Putamen (tissue), 1 donor: ENCODE results near the gene GLIPR1L1.

Experiments
- DNase-seq: peaks from one replicate; pipeline ENCODE4 v3.0.0-alpha.2; 2016; ENCODE audit warnings: low spot score

GLIPR1L1 gene

GRCh38 chr12:75350413-75350812 lies 15.9 kb downstream of the GLIPR1L1 start:
- DNase-seq, result no peak

DNA sequence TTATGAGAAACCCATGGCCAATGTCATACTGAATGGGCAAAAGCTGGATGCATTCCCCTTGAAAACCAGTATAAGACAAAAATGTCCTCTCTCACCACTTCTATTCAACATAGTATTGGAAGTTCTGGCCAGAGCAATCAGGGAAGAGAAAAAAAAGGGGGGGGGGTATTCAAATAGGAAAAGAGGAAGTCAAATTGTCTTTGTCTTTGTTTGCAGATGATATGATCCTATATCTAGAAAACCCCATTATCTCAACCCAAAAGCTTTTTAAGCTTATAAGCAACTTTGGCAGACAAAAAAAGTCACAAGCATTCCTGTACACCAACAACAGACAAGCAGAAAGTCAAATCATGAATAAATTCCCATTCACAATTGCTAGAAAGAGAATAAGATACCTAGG lies 19.5 kb downstream of the GLIPR1L1 start:
- no peak for DNase-seq

DNA sequence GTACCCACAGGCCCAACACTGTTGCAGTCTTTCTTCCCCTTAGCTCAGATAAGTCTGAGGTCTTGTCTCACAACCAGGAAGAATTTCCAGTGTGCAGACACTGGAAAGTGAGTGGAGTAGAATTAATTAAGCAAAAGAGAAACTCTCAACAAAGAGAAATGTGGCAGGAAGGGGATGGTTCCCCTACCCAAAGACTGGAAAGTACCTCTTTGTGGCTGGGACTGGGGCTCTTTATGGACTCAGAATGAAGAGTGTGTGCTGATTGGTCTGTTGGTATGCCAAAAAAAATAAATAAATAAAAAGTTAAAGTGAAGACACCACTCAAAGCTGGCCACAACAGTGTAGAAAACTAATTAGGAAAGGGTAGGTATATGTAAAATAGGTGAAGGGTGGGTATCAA lies 26.4 kb downstream of the GLIPR1L1 start:
- DNase-seq, result no peak

DNA sequence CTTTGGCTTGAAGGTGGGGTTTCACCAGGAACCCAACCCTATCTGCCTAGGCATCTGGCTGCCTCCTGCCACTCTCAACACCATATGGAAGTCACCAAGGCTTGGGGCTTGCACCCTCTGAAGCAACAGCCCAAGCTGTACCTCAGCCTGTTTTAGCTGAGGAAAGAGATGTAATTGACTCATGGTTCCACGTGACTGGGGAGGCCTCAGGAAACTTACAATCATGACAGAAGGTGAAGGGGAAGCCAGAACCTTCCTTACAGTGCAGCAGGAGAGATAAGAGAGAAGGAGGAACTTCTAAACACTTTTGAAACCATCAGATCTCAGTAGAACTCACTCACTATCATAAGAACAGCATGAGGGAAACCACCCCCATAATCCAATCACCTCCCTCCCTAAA lies 26.9 kb downstream of the GLIPR1L1 start:
- no peak for DNase-seq

DNA sequence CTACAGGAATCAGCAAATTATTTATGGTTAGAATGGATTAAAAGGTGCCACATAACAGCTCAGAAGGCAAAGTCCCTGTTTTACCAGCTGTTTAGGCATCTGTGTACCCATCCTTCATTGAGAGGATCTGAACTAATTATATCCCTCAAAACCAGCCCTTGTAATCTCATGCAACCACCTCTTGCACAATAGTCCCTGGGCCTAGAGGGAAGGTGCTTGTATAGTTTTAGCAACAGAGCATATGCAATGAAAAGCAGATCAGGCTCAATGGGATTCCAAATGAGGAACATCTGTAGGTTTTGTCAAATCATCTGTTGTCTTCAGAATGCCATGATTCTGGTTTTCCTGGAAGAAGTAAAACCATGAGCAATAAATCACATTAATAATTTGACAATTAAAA lies 30.4 kb downstream of the GLIPR1L1 start:
- no peak for DNase-seq

- no peak for DNase-seq
These were observed 32.2 kb downstream of the GLIPR1L1 start for GRCh38 chr12:75366629-75367028.

DNA sequence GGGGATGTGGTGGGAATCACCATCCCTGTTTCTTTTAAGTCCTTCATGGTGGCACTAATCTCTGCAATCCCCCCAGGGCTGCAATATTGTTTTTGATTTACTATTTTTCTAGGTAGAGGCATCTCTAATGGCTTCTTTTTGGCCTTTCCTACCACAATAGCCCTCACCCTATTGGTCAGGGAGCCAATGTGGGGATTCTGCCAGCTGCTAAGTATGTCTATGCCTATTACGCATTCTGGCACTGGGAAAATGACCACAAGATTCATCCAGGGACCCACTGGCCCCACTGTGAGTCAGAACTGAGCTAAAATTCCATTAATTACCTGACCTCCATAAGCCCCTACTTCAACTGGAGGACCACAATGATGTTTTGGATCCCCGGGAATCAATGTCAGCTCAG lies 40.5 kb downstream of the GLIPR1L1 start:
- DNase-seq, result no peak

- DNase-seq, result no peak
These were observed 43.9 kb downstream of the GLIPR1L1 start for GRCh38 chr12:75378354-75378753.

DNA sequence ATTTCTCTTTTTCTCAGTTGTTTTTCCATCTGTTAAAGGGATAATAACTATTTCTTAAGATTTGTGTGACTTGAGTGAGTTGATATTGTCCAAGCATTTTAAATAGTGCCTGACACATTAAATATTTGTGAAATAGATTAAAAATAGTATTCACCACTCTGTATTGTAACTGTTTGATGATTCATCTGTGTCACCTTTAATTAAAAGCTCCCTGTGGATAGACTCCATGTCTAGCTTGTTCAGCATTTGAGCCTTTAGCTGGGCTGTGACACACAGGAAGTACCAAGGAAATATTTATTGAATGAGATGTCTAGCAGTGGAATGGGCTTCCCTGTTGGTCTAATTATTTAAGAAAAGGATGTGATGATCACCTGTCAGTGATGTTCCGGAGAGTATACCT lies 54.6 kb downstream of the GLIPR1L1 start:
- DNase-seq, result no peak

DNA sequence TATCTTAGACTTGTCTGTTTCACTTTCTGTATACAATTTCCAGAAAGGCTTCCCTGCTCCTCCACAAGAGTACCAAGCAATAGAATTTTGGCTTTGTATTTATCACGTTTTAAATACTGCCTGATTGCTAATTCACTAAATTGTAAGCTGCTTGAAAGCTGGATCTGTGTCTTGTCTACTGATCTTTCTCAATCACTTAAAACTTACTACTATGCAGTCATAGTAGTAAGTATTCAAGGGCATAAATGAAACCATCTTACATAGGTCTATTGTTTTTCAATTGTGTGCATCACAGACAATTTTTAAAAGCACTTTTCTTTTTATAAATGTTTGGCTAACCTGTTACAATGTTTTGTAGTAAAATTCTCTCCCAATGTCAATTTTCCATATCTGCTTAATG lies 55.2 kb downstream of the GLIPR1L1 start:
- no peak for DNase-seq

DNA sequence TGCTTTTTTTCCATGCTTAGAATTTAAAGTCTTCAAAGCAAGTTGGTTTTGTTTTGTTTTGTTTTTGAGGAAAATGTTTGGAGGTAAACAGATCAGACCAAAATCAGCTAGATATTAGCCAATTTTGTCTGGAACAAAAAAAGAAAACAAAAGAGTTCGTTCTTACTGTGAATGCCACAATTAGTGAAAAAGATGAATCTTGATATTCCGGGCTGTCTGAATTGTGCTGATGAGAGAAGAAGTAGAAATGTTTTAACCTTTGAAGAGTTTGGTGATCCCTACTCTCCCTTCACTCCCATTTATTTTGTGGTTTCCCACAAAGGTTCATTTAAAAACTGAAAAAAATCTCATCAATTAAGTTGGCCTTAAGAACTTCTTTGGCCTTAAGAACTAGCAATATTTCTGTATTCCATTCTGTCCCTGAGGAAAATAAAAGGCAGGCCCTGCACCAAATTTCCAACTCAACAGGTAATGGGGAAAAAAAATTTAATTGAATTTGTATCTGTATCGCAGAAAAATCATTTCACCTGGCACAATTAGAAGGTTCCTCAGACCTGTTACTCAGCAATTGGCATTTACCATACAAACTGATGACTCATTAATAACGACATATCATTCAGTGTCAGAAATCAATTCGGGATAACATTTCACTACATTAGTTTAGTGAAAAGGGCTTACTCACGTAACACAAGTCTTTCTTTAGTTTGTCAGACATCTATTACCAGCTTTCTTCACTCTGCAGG lies 55.9 kb downstream of the GLIPR1L1 start:
- DNase-seq, result no peak

DNA sequence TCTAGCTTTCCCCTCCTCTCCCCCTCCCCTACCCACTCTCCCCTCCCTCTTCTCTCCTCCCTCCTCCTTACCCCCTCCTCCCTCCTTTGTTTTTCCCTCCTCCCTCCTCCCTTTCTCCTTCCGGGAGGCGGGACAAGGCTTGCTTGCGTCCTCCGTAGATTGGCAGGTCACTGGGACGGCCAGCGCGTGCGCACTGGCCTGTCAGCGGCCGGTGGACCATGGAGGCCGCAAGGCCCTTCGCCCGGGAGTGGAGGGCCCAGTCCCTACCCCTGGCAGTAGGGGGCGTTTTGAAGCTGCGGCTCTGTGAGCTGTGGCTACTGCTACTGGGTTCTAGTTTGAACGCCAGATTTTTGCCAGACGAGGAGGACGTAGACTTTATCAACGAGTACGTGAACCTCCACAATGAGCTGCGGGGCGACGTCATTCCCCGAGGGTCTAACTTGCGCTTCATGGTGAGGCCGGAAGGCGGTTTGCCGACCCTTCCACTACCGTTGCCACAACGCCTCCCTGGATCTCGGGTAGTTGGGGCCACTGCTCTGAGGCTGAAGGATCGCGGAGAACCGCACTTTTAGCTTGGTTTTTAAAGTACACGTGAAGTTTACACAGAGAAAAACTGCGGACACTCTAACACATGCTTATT lies 56.5 kb downstream of the GLIPR1L1 start, which contains the start of gene GLIPR1L2:
Gene GLIPR1L2, plus strand, starts transcription at position 191 of the 640 bp plus-strand sequence. Its CDS starts 28 bp downstream, at position 219.
- DNase-seq, result peak; percentile 99

DNA sequence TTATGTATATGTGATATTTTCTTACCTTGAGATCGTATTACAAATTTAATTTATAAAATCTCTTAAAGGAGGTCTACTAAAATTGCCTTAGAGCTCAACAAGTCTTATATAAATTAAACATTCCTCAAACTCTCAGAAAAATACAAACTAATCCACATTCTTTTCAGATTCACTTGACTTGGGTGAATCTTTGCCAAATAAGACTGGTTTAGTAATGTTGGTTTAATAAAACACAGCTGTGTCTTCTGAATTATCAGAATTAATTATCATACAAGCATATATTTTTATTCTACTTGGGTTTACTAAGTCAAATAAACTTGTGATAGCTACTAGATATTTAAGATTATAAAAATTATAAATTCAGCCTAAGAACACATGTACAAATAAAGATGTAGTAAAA lies 69.8 kb downstream of the GLIPR1L1 start:
- no peak for DNase-seq

GRCh38 chr12:75407683-75408082 lies 73.2 kb downstream of the GLIPR1L1 start:
- DNase-seq, result no peak

GRCh38 chr12:75409830-75410229 lies 75.4 kb downstream of the GLIPR1L1 start:
- DNase-seq, result no peak

DNA sequence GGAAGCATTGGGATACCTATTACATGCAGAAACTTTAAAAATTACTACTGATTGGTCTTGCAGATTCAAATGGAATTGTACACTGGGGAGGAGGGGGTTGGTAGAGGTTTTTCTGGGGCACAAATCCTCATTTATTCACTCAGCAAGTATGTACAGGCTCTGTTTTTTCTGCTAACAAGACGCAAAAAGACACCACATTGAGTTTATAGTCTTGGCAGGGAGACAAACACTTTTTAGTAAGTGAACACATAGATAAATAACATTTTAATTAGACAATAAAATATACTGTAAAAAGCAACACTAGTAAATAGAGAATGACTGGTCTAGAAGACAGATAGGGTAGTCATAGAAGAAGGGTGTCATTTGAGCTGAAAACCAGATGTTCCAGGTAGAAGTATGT lies 80.2 kb downstream of the GLIPR1L1 start:
- no peak for DNase-seq

- DNase-seq, result no peak
These were observed 85.4 kb downstream of the GLIPR1L1 start for GRCh38 chr12:75419841-75420240.
